Ovary (tissue), 9 donors: ENCODE results near the gene HOXA1. TPM values are rescaled to one million over a fixed set of nuclear protein-coding genes. Genes with fewer than 3 reads are reported as not detected.

Source experiments
- DNase-seq, 5 donors: peaks; one replicate each; pipeline ENCODE4 v3.0.0-alpha.2; 2019 to 2020
- H3K27ac ChIP-seq, 2 donors: fragments of 200-600 bp; one replicate each; pipeline versions ENCODE4 v1.5.1 to v1.8.0; 2019 to 2022
- H3K27me3 ChIP-seq: fragments of 200-600 bp; one replicate; pipeline ENCODE4 v1.8.0; 2022
- H3K36me3 ChIP-seq: fragments of 200-600 bp; sonication (generic); one replicate; pipeline ENCODE4 v1.5.1; 2019
- H3K4me1 ChIP-seq: one replicate; pipeline ENCODE4 v1.8.1; 2013; ENCODE audit warnings: mild to moderate bottlenecking, moderate library complexity; ENCODE audit not compliant: insufficient read depth
- H3K4me3 ChIP-seq: fragments of 200-600 bp; sonication (generic); one replicate; pipeline ENCODE4 v1.5.1; 2017
- H3K9me3 ChIP-seq, 2 donors: fragments of 200-600 bp in 1 of 2; sonication (generic) in 1 of 2; one replicate each; pipeline versions ENCODE4 v1.5.1 to v1.8.1; 2013 to 2019; ENCODE audit warnings: mild to moderate bottlenecking in 1 of 2, moderate library complexity in 1 of 2
- EP300 ChIP-seq: sonication (generic); formaldehyde crosslinking; IDR thresholded peaks from one replicate; pipeline ENCODE4 v1.6.1; 2017; ENCODE audit warnings: antibody characterized with exemption
- POLR2A ChIP-seq: fragments of 450-650 bp; IDR thresholded peaks from one replicate; pipeline ENCODE4 v1.6.1; 2017; ENCODE audit warnings: antibody characterized with exemption, mild to moderate bottlenecking, moderate library complexity
- WGBS, 3 donors: extraction: QIAGEN DNeasy Blood & Tissue Kit in 1 of 3; methylation state at CpG; one replicate each; pipeline versions ENCODE4 v1.1.5 to v1.1.7; 2013 to 2017; 5-methylcytosine and 5-hydroxymethylcytosine counted together
- intact Hi-C, 4 donors: fragments of 100-400 bp; cut with DNase I; formaldehyde crosslinking; loops; one replicate each; pipeline versions ENCODE4 v1.11.0 to v1.15.1; 2022 to 2023
- polyA plus RNA-seq, 2 donors: library from polyadenylated mRNA; stranded (reverse); fragments of 200-250 nt in 1 of 2; fragments of 350-450 nt in 1 of 2; fragmentation: Illumina TruSeq in 1 of 2; extraction: RNeasy Lipid Tissue Mini Kit (QIAGEN cat#74804) in 1 of 2; gene quantifications; one replicate each; pipeline ENCODE4 v1.2.3, GENCODE V29; 2013 to 2014
- total RNA-seq, 7 donors: library from RNA; depleted of rRNA in 2 of 7; stranded (reverse); fragments of >200 nt in 2 of 7; fragmentation: NEBNext Ultra II Directional in 3 of 7; extraction: Animal tissue kit (Norgen Biotek cat#: 25700) in 3 of 7; gene quantifications; one replicate each; pipeline versions ENCODE4 v1.1.0 to v1.2.4, GENCODE V29; 2016 to 2023
- TF ChIP-seq, protein P1 (sequence below), 3 donors: fragments of 450-650 bp in 2 of 3; fragments of 200-600 bp in 1 of 3; IDR thresholded peaks; one replicate each; pipeline versions ENCODE4 v1.5.1 to v1.8.0; 2016 to 2022; ENCODE audit warnings: antibody characterized with exemption in 3 of 3, mild to moderate bottlenecking in 1 of 3
- donor health status: DM: no; HTN: no; CAD: no; lungs with moderate emphysema.
- donor health status: DM: no; HTN: no; CAD: no.
- donor health status: Bipolar disorder and iron deficiency.
- donor health status: DM: yes; HTN: yes; CAD: no.
- donor health status: DM: no; HTN: no; CAD: no.
- donor health status: DM: yes; HTN: yes; CAD: no.

The HOXA1 gene
- total and polyA plus RNA-seq, 9 donors: 0.23 to 1.5 (median 0.62) TPM

DNA sequence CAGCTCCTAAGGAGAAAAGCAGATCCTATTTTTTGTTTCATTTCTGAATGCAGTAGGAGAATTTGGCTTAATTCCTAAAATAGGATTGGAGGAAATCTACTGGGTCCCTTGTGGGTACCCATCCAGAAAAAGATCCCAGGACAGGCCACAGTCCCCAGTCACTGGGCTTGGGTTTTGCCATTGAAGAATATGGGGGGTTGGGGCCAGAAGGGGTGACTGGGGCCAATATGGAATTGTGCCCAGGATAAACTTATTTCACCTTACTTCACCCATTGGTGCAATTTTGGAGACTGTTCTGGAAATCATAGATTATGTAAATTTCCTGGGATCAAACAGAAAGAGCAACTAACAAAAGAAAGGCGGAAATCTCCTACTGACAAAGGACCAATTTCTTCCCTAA, 42.7 kb upstream of the HOXA1 start:
- intact Hi-C loops: no loop called here
- H3K4me1 ChIP-seq: no peaks in the 10 kb centered on the region
- DNase-seq: no peak

DNA sequence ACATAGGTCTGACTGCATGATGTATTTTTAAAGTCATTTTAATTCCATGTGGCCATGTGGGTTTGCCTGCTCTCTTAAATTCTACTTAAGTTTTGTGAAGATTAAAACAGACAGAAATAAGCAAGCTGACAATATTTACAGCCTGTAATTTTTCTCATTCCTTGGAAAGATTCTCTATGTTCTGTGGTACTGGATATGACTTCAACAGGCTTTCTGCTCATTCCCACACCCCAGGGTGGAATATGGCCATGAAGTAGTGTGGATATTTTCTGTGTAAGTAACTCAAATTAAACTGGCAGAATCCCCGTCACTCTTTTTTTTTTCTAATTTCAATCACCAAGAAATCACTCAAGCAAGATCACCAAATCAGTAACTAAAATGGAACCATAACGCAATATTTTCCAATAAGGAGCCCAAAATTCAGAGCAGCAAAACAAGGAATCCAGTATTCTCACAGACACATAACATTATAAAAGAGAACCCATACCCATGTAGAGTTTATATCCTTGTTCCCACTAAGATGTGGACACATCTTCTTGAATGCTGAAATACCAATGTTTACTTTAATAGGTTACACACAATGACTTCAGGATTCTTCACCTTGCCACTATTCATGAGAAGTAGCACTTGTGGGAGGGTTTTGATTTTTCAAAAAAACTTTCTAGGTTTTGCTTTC, 42.0 kb upstream of the HOXA1 start:
- no peaks in the 10 kb centered on the region for H3K36me3 ChIP-seq
- intact Hi-C loops: no loop called here
- no peak overlapping the region for H3K4me3 ChIP-seq
- H3K27me3 ChIP-seq: no peaks in the 10 kb centered on the region
- 82 to 89% (median 85%) methylated on average over 2 of the region's 2 CpGs for WGBS, 3 donors
- H3K9me3 ChIP-seq: no peaks in the 10 kb centered on the region
- DNase-seq: no peak
- TF ChIP-seq, protein P1, sequence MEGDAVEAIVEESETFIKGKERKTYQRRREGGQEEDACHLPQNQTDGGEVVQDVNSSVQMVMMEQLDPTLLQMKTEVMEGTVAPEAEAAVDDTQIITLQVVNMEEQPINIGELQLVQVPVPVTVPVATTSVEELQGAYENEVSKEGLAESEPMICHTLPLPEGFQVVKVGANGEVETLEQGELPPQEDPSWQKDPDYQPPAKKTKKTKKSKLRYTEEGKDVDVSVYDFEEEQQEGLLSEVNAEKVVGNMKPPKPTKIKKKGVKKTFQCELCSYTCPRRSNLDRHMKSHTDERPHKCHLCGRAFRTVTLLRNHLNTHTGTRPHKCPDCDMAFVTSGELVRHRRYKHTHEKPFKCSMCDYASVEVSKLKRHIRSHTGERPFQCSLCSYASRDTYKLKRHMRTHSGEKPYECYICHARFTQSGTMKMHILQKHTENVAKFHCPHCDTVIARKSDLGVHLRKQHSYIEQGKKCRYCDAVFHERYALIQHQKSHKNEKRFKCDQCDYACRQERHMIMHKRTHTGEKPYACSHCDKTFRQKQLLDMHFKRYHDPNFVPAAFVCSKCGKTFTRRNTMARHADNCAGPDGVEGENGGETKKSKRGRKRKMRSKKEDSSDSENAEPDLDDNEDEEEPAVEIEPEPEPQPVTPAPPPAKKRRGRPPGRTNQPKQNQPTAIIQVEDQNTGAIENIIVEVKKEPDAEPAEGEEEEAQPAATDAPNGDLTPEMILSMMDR (IDR thresholded peaks at IDR 0.05): no peak
- TF ChIP-seq POLR2A (no peak), EP300 (no peak)
- no peak overlapping the region for H3K27ac ChIP-seq
- H3K4me1 ChIP-seq: no peaks in the 10 kb centered on the region

More for the DNA sequence above, 42.7 kb upstream of the HOXA1 start:
- Histone ChIP-seq H3K27ac (no peak overlapping the region), H3K36me3 (no peaks in the 10 kb centered on the region), H3K9me3 (no peaks in the 10 kb centered on the region), H3K27me3 (no peaks in the 10 kb centered on the region), H3K4me3 (no peak overlapping the region)
- WGBS, 3 donors: 95 to 97% (median 95%) methylated on average over 1 of the region's 1 CpG
- TF ChIP-seq, protein P1 (IDR thresholded peaks at IDR 0.05): no peak
- no peak for TF ChIP-seq POLR2A
- no peak for TF ChIP-seq EP300

DNA sequence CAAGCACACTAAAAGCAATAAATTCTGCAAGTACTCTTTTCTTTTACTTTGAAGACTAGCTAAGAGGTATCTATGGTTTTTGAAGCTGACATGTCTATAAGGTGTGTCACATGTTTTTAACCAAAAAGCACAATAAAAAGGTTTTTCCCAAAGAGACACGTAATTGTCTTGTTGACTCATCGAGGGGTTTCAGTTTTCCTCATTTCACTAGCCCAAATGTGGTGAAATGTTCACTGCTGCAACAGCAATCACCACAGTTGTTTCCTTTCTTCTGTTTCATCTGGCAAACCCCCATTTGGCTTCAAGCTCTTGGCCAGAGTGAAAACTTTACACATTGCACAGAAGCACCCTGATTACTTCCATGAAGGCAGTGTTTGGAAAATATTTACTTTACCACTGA, 38.6 kb upstream of the HOXA1 start:
- 33 to 48% (median 45%) methylated on average over 2 of the region's 2 CpGs for WGBS, 3 donors
- intact Hi-C loops: loop anchor here in 1 of 4 donors (5.0 kb wide), 1 partner anchor 277 kb away; no protein-coding TSS in a partner anchor
- Histone ChIP-seq H3K36me3 (no peaks in the 10 kb centered on the region), H3K27me3 (no peaks in the 10 kb centered on the region), H3K27ac (no peak overlapping the region), H3K9me3 (no peaks in the 10 kb centered on the region), H3K4me1 (peaks cover 6% of the 10 kb centered on the region), H3K4me3 (no peak overlapping the region)
- TF ChIP-seq POLR2A (no peak), EP300 (no peak)
- TF ChIP-seq, protein P1 (IDR thresholded peaks at IDR 0.05): no peak
- DNase-seq: no peak

DNA sequence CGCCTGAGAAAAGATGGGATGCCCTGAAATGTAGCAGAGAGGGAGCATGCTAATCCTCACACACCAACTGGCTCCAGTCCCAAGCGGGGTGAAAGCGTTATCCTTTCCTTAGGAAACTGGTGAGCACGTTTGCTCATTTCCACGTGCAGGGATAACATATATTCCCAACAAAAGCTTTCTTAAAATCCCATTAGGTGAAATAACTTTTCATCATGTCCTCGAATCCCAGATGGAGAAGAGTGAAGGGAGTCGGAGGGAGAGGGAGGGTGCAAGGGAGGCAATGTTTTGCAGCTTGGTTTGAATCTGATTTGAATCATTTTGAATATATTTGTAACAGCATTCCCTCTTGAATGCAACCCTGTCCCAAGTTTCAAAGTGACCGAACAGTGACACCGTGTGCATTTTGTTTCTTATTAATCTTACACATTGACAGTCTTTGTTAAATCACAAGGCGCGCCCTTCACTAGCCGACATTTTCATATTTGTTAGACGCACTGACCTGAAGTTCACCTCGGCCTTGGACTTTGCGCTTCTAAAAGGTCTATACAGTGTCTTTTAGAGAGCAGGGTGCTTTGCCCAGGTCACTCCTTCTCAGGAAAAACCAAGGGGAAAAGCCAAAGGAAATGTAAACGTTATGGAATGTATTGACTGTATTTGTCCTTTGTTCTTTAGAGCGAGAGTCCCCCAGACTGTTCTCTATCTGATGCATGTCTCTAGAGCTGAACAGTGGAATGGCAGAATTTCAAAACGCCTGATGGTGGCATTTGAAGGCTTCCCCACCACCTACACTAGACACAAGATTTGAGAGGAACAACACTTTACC, 37.8 kb upstream of the HOXA1 start:
- Histone ChIP-seq H3K4me1 (peaks cover 6% of the 10 kb centered on the region), H3K27me3 (no peaks in the 10 kb centered on the region), H3K9me3 (peaks cover 0 to 4% of the 10 kb centered on the region in 2 donors), H3K27ac (no peak overlapping the region), H3K4me3 (no peak overlapping the region), H3K36me3 (no peaks in the 10 kb centered on the region)
- DNase-seq: no peak
- intact Hi-C loops: loop anchor here in 1 of 4 donors (5.0 kb wide), 1 partner anchor 276 kb away; no protein-coding TSS in a partner anchor
- TF ChIP-seq EP300: no peak
- TF ChIP-seq, protein P1 (IDR thresholded peaks at IDR 0.05): no peak
- TF ChIP-seq POLR2A: no peak
- WGBS, 3 donors: 51 to 64% (median 53%) methylated on average over 18 of the region's 18 CpGs
